Keratinocyte (primary cell): Measurements from ENCODE around the gene CUEDC2.

Source experiments
- EZH2 ChIP-seq: IDR thresholded peaks from one replicate; pipeline ENCODE4 v1.6.1; 2012; ENCODE audit warnings: inconsistent platforms, mild to moderate bottlenecking, low read length, moderate library complexity
- TF ChIP-seq, protein P1 (sequence below), 3 experiments: IDR thresholded peaks in 1 of 3; conservative IDR thresholded peaks in 1 of 3; optimal IDR thresholded peaks in 1 of 3; 2 replicates in 2 of 3; 3 replicates in 1 of 3; pipeline versions ENCODE3 to v1.5.1; 2011; ENCODE audit warnings: low read length in 3 of 3, mild to moderate bottlenecking in 3 of 3, moderate library complexity in 2 of 3, control low read depth in 1 of 3, inconsistent platforms in 1 of 3; ENCODE audit not compliant: insufficient read depth in 2 of 3; ENCODE audit errors: extremely low read depth in 1 of 3

DNA sequence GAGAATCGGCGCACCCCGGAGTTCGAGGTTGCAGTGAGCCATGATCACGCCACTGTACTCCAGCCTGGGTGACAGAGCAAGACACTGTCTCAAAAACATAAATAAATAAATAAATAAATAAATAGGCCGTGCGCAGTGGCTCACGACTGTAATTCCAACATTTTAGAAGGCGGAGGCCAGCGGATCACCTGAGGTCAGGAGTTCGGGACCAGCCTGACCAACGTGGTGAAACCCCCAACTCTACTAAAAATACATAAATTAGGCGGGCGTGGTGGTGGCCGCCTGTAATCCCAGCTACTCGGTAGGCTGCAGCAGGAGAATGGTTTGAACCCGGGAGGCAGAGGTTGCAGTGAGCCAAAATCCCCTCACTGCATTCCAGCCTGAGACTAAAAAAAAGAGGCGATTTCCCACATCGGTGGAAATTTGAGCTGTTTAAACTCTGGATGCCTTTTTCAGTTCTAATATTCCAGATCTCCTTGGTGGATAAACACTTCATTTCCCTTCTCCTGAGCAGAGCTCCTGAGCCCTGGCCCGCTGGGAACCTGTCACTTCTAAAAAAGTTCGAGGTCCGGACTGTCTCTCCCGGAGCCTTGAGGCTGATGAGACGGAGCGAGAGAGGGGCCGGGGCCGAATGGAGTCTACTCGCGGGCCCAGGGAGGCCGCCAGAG is 38.8 kb downstream of the CUEDC2 start:
- TF ChIP-seq, protein P1, sequence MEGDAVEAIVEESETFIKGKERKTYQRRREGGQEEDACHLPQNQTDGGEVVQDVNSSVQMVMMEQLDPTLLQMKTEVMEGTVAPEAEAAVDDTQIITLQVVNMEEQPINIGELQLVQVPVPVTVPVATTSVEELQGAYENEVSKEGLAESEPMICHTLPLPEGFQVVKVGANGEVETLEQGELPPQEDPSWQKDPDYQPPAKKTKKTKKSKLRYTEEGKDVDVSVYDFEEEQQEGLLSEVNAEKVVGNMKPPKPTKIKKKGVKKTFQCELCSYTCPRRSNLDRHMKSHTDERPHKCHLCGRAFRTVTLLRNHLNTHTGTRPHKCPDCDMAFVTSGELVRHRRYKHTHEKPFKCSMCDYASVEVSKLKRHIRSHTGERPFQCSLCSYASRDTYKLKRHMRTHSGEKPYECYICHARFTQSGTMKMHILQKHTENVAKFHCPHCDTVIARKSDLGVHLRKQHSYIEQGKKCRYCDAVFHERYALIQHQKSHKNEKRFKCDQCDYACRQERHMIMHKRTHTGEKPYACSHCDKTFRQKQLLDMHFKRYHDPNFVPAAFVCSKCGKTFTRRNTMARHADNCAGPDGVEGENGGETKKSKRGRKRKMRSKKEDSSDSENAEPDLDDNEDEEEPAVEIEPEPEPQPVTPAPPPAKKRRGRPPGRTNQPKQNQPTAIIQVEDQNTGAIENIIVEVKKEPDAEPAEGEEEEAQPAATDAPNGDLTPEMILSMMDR (optimal IDR thresholded peaks at IDR 0.05 in 1 of 3, IDR thresholded peaks at IDR 0.05 in 1 of 3, conservative IDR thresholded peaks at IDR 0.05 in 1 of 3; ENCODE audit: extremely low read depth in 1 of 3, insufficient read depth in 2 of 3, low read length in 3 of 3), result peak in 2 of 3 experiments; percentile 78 to 98
- TF ChIP-seq EZH2, result no peak
